Activated T-helper 1 cell treated with anti-CD3 and anti-CD28 coated beads, Interleukin-12 subunit alpha, Interleukin-12 subunit beta, Interleukin-2, Interleukin-4 antibody, amounts not matched to agents 30 ng/mL and 10 ng/mL and 1 ng/mL, durations not matched to agents 14 hours and 24 hours and 36 hours (primary cell): ENCODE measurements around the gene CLINT1. TPM values are rescaled to one million over a fixed set of nuclear protein-coding genes. Genes with fewer than 3 reads are reported as not detected.
"Not testable (repeated sequence)": the region's sequence is repeated elsewhere in the genome, so short reads cannot be mapped to it uniquely, and the experiment has no call there.

Experiments used
- DNase-seq: peaks from one replicate; pipeline ENCODE4 v3.0.0; 2021; ENCODE audit warnings: low spot score
- H3K27ac Mint-ChIP-seq: one replicate; pipeline ENCODE4 v1.8.0; 2021; ENCODE audit warnings: mild to moderate bottlenecking, mixed read lengths
- H3K27me3 Mint-ChIP-seq: one replicate; pipeline ENCODE4 v1.8.0; 2022; ENCODE audit warnings: mild to moderate bottlenecking, moderate library complexity, mixed read lengths; ENCODE audit not compliant: insufficient read depth
- H3K36me3 Mint-ChIP-seq: one replicate; pipeline ENCODE4 v1.8.0; 2021; ENCODE audit warnings: low read depth, mixed read lengths
- H3K4me1 Mint-ChIP-seq: one replicate; pipeline ENCODE4 v1.8.0; 2021; ENCODE audit warnings: low read depth, mixed read lengths
- H3K4me3 Mint-ChIP-seq: one replicate; pipeline ENCODE4 v1.8.0; 2021; ENCODE audit warnings: mild to moderate bottlenecking, moderate library complexity, mixed read lengths
- H3K9me3 Mint-ChIP-seq: one replicate; pipeline ENCODE4 v1.8.0; 2021; ENCODE audit warnings: mixed read lengths
- intact Hi-C: fragments of 100-400 bp; cut with micrococcal nuclease; formaldehyde crosslinking; loops from one replicate; pipeline ENCODE4 v1.15.1; 2024
- total RNA-seq: library from RNA; stranded (reverse); gene quantifications from 2 replicates; pipeline ENCODE4 v1.2.3, GENCODE V29; 2022

CLINT1 gene
- total RNA-seq, 1 donor from 2014 or later: 90.5 TPM

GRCh38 chr5:157857816-157858526 is 974 bp downstream of the CLINT1 start:
- Mint-ChIP-seq H3K27me3 (no peaks in the 10 kb centered on the region), H3K4me3 (peak overlapping the region; percentile 90), H3K9me3 (no peaks in the 10 kb centered on the region), H3K27ac (peak overlapping the region; percentile 92), H3K4me1 (peaks cover 73% of the 10 kb centered on the region), H3K36me3 (peaks cover 15% of the 10 kb centered on the region)
- DNase-seq: peak; percentile 4
- intact Hi-C loops: loop anchor here (1.0 to 5.0 kb wide), 13 partner anchors 13 to 1599 kb away; partner anchors contain the start of gene RNF145

- intact Hi-C loops: loop anchor here (1.0 to 5.0 kb wide), 3 partner anchors 93 to 967 kb away; no protein-coding TSS in a partner anchor
- H3K4me1 Mint-ChIP-seq: peaks cover 62% of the 10 kb centered on the region
- peak overlapping the region; percentile 50 for H3K4me3 Mint-ChIP-seq
- no peaks in the 10 kb centered on the region for H3K9me3 Mint-ChIP-seq
- peaks cover 15% of the 10 kb centered on the region for H3K36me3 Mint-ChIP-seq
- no peaks in the 10 kb centered on the region for H3K27me3 Mint-ChIP-seq
- no peak for DNase-seq
- no peak overlapping the region for H3K27ac Mint-ChIP-seq
Measured at GRCh38 chr5:157855404-157855994, 3.4 kb downstream of the CLINT1 start.

- intact Hi-C loops, H3K27me3 Mint-ChIP-seq, DNase-seq, H3K4me3 Mint-ChIP-seq, H3K27ac Mint-ChIP-seq, H3K9me3 Mint-ChIP-seq: not testable (repeated sequence)
- H3K4me1 Mint-ChIP-seq: peaks cover 56% of the 10 kb centered on the region
- peaks cover 18% of the 10 kb centered on the region for H3K36me3 Mint-ChIP-seq
Measured at GRCh38 chr5:157853365-157853764, 5.6 kb downstream of the CLINT1 start.

GRCh38 chr5:157845914-157846598 is 12.9 kb downstream of the CLINT1 start:
- Mint-ChIP-seq H3K4me1 (peaks cover 7% of the 10 kb centered on the region), H3K27ac (no peak overlapping the region), H3K27me3 (no peaks in the 10 kb centered on the region), H3K4me3 (no peak overlapping the region), H3K36me3 (peaks cover 23% of the 10 kb centered on the region), H3K9me3 (no peaks in the 10 kb centered on the region)
- DNase-seq: no peak
- intact Hi-C loops: no loop called here

DNA sequence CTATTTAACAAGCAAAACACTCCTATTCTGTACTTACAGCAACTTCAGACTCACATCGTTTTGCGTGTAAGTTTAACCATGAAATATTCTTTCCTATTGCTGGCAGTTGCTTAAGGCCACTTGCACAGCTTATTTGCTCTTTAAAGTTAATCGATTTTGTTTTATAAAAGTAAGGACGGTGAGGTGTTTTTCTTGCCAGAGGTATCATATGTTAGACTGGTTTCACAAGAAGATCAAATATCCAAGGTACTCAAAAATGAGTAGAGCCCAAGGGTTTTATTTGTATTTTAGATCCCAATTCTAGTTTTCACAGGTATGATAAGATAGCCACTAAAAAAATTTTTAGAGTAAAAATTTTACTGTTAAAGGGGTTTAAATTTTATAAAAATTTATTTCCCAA is 16.2 kb downstream of the CLINT1 start:
- Mint-ChIP-seq H3K27me3 (no peaks in the 10 kb centered on the region), H3K27ac (no peak overlapping the region), H3K4me3 (no peak overlapping the region), H3K4me1 (no peaks in the 10 kb centered on the region), H3K36me3 (peaks cover 23% of the 10 kb centered on the region), H3K9me3 (no peaks in the 10 kb centered on the region)
- intact Hi-C loops: no loop called here
- no peak for DNase-seq

GRCh38 chr5:157842185-157842584 is 16.8 kb downstream of the CLINT1 start:
- no peak overlapping the region for H3K4me3 Mint-ChIP-seq
- no peaks in the 10 kb centered on the region for H3K27me3 Mint-ChIP-seq
- H3K27ac Mint-ChIP-seq: no peak overlapping the region
- no peaks in the 10 kb centered on the region for H3K9me3 Mint-ChIP-seq
- no peak for DNase-seq
- intact Hi-C loops: no loop called here
- peaks cover 19% of the 10 kb centered on the region for H3K36me3 Mint-ChIP-seq
- no peaks in the 10 kb centered on the region for H3K4me1 Mint-ChIP-seq

- DNase-seq: no peak
- Mint-ChIP-seq H3K4me1 (peaks cover 10% of the 10 kb centered on the region), H3K4me3 (no peak overlapping the region), H3K9me3 (no peaks in the 10 kb centered on the region), H3K27me3 (no peaks in the 10 kb centered on the region), H3K36me3 (peaks cover 4% of the 10 kb centered on the region), H3K27ac (no peak overlapping the region)
- intact Hi-C loops: no loop called here
Measured at GRCh38 chr5:157839157-157839795, 19.7 kb downstream of the CLINT1 start.

DNA sequence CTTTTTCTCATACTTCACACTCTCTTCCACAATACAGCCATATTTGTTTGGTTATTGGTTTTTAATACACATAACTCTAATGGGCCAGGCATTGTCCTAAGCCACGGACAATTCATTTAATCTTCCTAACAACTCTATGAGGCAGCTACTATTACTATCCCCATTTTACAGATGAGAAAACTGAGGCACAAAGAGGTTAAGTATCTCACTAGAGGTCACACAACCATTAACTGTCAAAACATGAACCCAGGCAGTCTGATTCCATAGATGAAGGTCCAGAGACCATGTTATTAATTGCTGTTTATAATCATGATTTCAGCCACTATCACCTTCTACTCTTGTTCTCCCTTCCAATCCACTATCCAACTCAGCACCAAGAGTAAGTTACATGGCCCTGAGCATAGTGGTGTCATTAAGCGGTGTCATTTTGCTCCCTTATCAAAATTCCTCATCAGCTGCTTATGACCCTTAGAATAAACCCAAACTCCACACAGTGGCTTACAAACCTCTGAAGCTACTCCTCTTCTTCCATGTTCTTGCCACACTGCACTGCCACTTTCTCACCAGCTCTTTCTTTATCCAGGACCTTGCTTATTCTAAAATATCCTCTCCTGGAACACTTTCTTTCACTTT is 22.7 kb downstream of the CLINT1 start:
- Mint-ChIP-seq H3K4me3 (no peak overlapping the region), H3K27ac (no peak overlapping the region), H3K4me1 (peaks cover 14% of the 10 kb centered on the region)

GRCh38 chr5:157835041-157835440 is 23.9 kb downstream of the CLINT1 start:
- Mint-ChIP-seq H3K9me3 (no peaks in the 10 kb centered on the region), H3K27me3 (no peaks in the 10 kb centered on the region), H3K4me1 (peaks cover 14% of the 10 kb centered on the region), H3K27ac (no peak overlapping the region), H3K36me3 (peaks cover 2% of the 10 kb centered on the region), H3K4me3 (no peak overlapping the region)
- intact Hi-C loops: no loop called here
- DNase-seq: no peak

More for the DNA sequence above, 22.7 kb downstream of the CLINT1 start:
- DNase-seq: no peak
- intact Hi-C loops: no loop called here
- Mint-ChIP-seq H3K27me3 (no peaks in the 10 kb centered on the region), H3K36me3 (peaks cover 4% of the 10 kb centered on the region), H3K9me3 (no peaks in the 10 kb centered on the region)

DNA sequence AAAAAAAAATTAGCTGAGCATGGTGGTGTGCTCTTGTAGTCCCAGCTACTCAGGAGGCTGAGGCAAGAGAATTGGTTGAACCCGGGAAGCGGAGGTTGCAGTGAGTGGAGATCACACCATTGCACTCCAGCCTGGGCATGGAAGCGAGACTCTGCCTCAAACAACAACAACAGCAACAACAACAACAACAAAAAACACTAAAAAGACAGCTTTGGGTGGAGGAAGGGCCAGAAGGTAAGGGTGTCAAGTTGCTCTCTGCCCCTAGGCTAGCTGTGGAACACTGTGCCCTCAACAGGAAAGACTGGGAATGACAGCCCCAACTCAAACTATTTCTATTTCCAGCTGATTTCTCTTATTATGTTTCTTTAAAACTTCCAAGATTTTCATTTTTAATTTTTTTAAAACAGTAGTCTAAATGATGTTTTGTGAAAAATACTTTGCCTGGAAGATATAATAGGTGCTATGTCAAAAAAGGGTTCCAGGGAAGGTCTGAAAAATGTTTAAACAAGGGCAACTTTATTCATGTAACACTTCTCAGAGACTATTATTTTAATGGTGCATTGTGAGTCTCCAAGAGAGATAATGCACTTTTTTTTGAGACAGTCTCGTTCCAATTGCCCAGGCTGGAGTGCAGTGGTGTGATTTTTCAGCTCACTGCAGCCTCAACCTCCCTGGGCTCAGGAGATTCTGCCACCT is 29.9 kb downstream of the CLINT1 start:
- no peak for DNase-seq
- Mint-ChIP-seq H3K9me3 (no peaks in the 10 kb centered on the region), H3K36me3 (peaks cover 5% of the 10 kb centered on the region), H3K4me3 (no peak overlapping the region), H3K27ac (no peak overlapping the region), H3K4me1 (peaks cover 24% of the 10 kb centered on the region), H3K27me3 (no peaks in the 10 kb centered on the region)
- intact Hi-C loops: no loop called here

- Mint-ChIP-seq H3K27ac (peak overlapping the region; percentile 3), H3K27me3 (no peaks in the 10 kb centered on the region), H3K9me3 (no peaks in the 10 kb centered on the region), H3K4me1 (peaks cover 20% of the 10 kb centered on the region), H3K4me3 (no peak overlapping the region), H3K36me3 (peaks cover 5% of the 10 kb centered on the region)
- DNase-seq: no peak
- intact Hi-C loops: no loop called here
Measured at GRCh38 chr5:157828105-157828943, 30.6 kb downstream of the CLINT1 start.
